K562 (cell line): ENCODE data around the gene CMIP. TPM values are rescaled to one million over a fixed set of nuclear protein-coding genes. Genes with fewer than 3 reads are reported as not detected.

Source experiments
- CBX1 ChIP-seq: sonication (generic); IDR thresholded peaks from 2 replicates; pipeline ENCODE4 v1.6.1; 2016; ENCODE audit warnings: antibody characterized with exemption, low read depth, mild to moderate bottlenecking
- CBX8 ChIP-seq: fragments of 200-600 bp; sonication (generic); IDR thresholded peaks from 2 replicates; pipeline ENCODE4 v1.6.1; 2012; ENCODE audit warnings: borderline replicate concordance, mixed run types, low read depth, mild to moderate bottlenecking, moderate library complexity, mixed read lengths, low read length, control low read depth, inconsistent platforms; ENCODE audit not compliant: poor library complexity, severe bottlenecking; ENCODE audit errors: extremely low read depth
- ELF1 ChIP-seq: fragments of 200-800 bp; sonication (Bioruptor generic); IDR thresholded peaks from 2 replicates; pipeline ENCODE4 v1.6.1; 2016; ENCODE audit warnings: missing genetic modification characterization, missing compliant biosample characterization
- ESRRA ChIP-seq: fragments of 450-650 bp; IDR thresholded peaks from 2 replicates; pipeline ENCODE4 v1.6.1; 2014; ENCODE audit warnings: low read depth, mild to moderate bottlenecking, moderate library complexity, borderline replicate concordance
- EWSR1 ChIP-seq: fragments of 450-650 bp; IDR thresholded peaks from 2 replicates; pipeline ENCODE4 v1.6.1; 2018; ENCODE audit warnings: borderline replicate concordance, mild to moderate bottlenecking, low read depth, moderate library complexity; ENCODE audit not compliant: partially characterized antibody
- EZH2 ChIP-seq: IDR thresholded peaks from 2 replicates; pipeline ENCODE4 v1.6.1; 2012; ENCODE audit warnings: low read depth, mild to moderate bottlenecking, inconsistent platforms, low read length, borderline replicate concordance
- FOXA1 ChIP-seq: fragments of 450-650 bp; IDR thresholded peaks from 2 replicates; pipeline ENCODE4 v1.6.1; 2016; ENCODE audit warnings: mild to moderate bottlenecking, borderline replicate concordance
- KDM4B ChIP-seq, 2 experiments: fragments of 450-650 bp in 1 of 2; sonication (generic) in 1 of 2; IDR thresholded peaks; 2 replicates each; pipeline ENCODE4 v1.6.1; 2016 to 2017; ENCODE audit warnings: borderline replicate concordance in 2 of 2, antibody characterized with exemption in 1 of 2, low read depth in 1 of 2, mild to moderate bottlenecking in 1 of 2
- KDM5B ChIP-seq: fragments of 200-600 bp; sonication (generic); IDR thresholded peaks from 2 replicates; pipeline ENCODE4 v1.6.1; 2012; ENCODE audit warnings: low read depth, mild to moderate bottlenecking, moderate library complexity, low read length, control low read depth, inconsistent platforms; ENCODE audit not compliant: insufficient replicate concordance
- NRF1 ChIP-seq, 2 experiments: fragments of 450-650 bp; IDR thresholded peaks in 1 of 2; conservative IDR thresholded peaks in 1 of 2; 2 replicates each; pipeline ENCODE4 v1.6.1; 2014; ENCODE audit warnings: mild to moderate bottlenecking in 2 of 2
- POLR2AphosphoS5 ChIP-seq: IDR thresholded peaks from 2 replicates; pipeline ENCODE4 v1.6.1; 2011; ENCODE audit warnings: mild to moderate bottlenecking, low read depth, low read length, moderate library complexity; ENCODE audit not compliant: control insufficient read depth, insufficient read depth
- POLR2B ChIP-seq: fragments of 450-650 bp; IDR thresholded peaks from 2 replicates; pipeline ENCODE4 v1.6.1; 2018; ENCODE audit warnings: low read depth; ENCODE audit not compliant: partially characterized antibody
- SETDB1 ChIP-seq: IDR thresholded peaks from one replicate; pipeline ENCODE4 v1.6.1; 2012; ENCODE audit warnings: low read length, control low read depth, inconsistent platforms
- SMARCA5 ChIP-seq: fragments of 450-650 bp; IDR thresholded peaks from 2 replicates; pipeline ENCODE4 v1.6.1; 2016
- TBP ChIP-seq: optimal IDR thresholded peaks from 2 replicates; pipeline ENCODE3; 2011; ENCODE audit warnings: low read depth, low read length, improper control_type of control experiment
- TRIM28 ChIP-seq: fragments of 450-650 bp; IDR thresholded peaks from 2 replicates; pipeline ENCODE4 v1.6.1; 2017
- U2AF2 ChIP-seq: fragments of 200-400 bp; formaldehyde crosslinking; optimal IDR thresholded peaks from 2 replicates; pipeline ENCODE3; 2017; ENCODE audit warnings: low read depth, mild to moderate bottlenecking, low read length
- ZBED1 ChIP-seq: IDR thresholded peaks from 2 replicates; pipeline ENCODE4 v1.6.1; 2014
- ZEB2 ChIP-seq: fragments of 450-650 bp; IDR thresholded peaks from 2 replicates; pipeline ENCODE4 v1.6.1; 2016
- ZFP30 ChIP-seq: fragments of 250-450 bp; sonication (Bioruptor Pico); IDR thresholded peaks from 2 replicates; pipeline ENCODE4 v1.8.0; 2022; ENCODE audit warnings: moderate library complexity, mild to moderate bottlenecking, inconsistent platforms, borderline replicate concordance
- polyA plus RNA-seq, 8 experiments: library from polyadenylated mRNA; depleted of rRNA in 4 of 8; stranded (reverse) in 5 of 8; unstranded in 3 of 8; fragments of >200 nt; fragmentation: Nextera tagmentation in 2 of 8; fragmentation: Illumina TruSeq in 1 of 8; extraction: Ambion mirVana in 2 of 8; extraction: Trizol in 1 of 8; gene quantifications; 2 replicates each; pipeline versions ENCODE4 v1.2.1 to v1.2.3, GENCODE V29; 2011 to 2014; ENCODE audit warnings: inconsistent platforms in 1 of 8, missing spikeins in 1 of 8
- total RNA-seq, 7 experiments: library from RNA; depleted of rRNA in 6 of 7; stranded (reverse); fragments of >200 nt in 6 of 7; fragmentation: Illumina TruSeq in 2 of 7; extraction: Trizol in 2 of 7; gene quantifications; 2 replicates each; pipeline versions ENCODE4 v1.2.1 to v1.2.3, GENCODE V29; 2011 to 2021; ENCODE audit warnings: low replicate concordance in 1 of 7
- TF ChIP-seq, protein P1 (sequence below): fragments of 450-650 bp; IDR thresholded peaks from 2 replicates; pipeline ENCODE4 v1.6.1; 2016
- TF ChIP-seq, protein P2 (sequence below): IDR thresholded peaks from 3 replicates; pipeline ENCODE4 v1.6.1; 2011; ENCODE audit warnings: borderline replicate concordance, mild to moderate bottlenecking; ENCODE audit not compliant: insufficient read length, insufficient read depth
- TF ChIP-seq, protein P3 (sequence below): sonication (generic); formaldehyde crosslinking; IDR thresholded peaks from 2 replicates; pipeline ENCODE4 v1.8.0; 2022; ENCODE audit warnings: mild to moderate bottlenecking, missing genetic modification reagents
- TF ChIP-seq, protein P4 (sequence below): sonication (generic); formaldehyde crosslinking; IDR thresholded peaks from 2 replicates; pipeline ENCODE4 v1.8.1; 2023; ENCODE audit warnings: mild to moderate bottlenecking, missing genetic modification reagents, moderate library complexity

The CMIP gene
- total and polyA plus RNA-seq, 9 of the 15 experiments (the other 6 are each of a cell fraction or from before 2014, with no cell fraction given) = 0.94 to 82.5 (median 10.3) TPM

DNA sequence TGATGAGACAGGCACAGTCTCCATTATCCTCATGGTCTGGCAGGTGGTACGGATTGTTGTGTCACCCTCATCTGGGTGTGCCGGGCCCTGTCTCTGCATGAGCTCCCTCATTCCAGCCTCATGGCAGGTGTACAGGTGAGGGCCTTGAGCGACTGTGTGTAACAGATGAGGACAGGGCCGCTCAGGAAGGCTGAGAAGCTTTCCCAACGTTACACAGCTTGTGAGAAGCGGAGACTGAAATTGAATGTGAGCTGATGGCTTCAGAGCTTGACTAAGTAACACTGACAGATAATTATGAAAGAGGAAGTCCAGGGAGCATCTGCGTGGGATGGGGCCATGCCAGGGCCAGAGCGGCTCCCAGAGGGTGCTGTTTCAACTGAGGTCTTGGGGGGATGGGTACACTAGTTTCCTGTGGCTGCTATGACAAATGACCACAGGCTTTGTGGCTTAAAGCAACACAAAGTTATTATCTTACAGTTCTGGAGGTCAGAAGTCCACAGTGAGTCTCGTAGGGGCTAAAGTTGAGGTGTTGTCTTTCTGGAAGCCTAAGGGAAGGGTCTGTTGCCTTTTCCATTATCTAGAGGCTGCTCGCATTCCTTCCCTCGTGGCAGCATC is 36.7 kb downstream of the CMIP start (continued):
- TF ChIP-seq EWSR1 = no peak
- TF ChIP-seq POLR2AphosphoS5 = peak; percentile 58; the same call in 1 of the 2 replicates
- no peak for TF ChIP-seq SETDB1
- peak; percentile 86; the same call in 1 of the 2 replicates for TF ChIP-seq ZEB2
- TF ChIP-seq, protein P1, sequence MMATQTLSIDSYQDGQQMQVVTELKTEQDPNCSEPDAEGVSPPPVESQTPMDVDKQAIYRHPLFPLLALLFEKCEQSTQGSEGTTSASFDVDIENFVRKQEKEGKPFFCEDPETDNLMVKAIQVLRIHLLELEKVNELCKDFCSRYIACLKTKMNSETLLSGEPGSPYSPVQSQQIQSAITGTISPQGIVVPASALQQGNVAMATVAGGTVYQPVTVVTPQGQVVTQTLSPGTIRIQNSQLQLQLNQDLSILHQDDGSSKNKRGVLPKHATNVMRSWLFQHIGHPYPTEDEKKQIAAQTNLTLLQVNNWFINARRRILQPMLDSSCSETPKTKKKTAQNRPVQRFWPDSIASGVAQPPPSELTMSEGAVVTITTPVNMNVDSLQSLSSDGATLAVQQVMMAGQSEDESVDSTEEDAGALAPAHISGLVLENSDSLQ = peak; percentile 72
- TF ChIP-seq ELF1 = no peak
- TF ChIP-seq TRIM28 = no peak
- TF ChIP-seq ESRRA = peak; percentile 82; the same call in 1 of the 2 replicates
- TF ChIP-seq ZBED1 = no peak
- no peak for TF ChIP-seq U2AF2
- TF ChIP-seq KDM5B = no peak
- TF ChIP-seq, protein P2, sequence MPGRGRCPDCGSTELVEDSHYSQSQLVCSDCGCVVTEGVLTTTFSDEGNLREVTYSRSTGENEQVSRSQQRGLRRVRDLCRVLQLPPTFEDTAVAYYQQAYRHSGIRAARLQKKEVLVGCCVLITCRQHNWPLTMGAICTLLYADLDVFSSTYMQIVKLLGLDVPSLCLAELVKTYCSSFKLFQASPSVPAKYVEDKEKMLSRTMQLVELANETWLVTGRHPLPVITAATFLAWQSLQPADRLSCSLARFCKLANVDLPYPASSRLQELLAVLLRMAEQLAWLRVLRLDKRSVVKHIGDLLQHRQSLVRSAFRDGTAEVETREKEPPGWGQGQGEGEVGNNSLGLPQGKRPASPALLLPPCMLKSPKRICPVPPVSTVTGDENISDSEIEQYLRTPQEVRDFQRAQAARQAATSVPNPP = no peak
- TF ChIP-seq FOXA1 = no peak
- peak; percentile 61 to 70; a peak in 3 of 4 replicates for TF ChIP-seq NRF1 (conservative IDR thresholded peaks at IDR 0.05 in 1 of 2, IDR thresholded peaks at IDR 0.05 in 1 of 2)
- TF ChIP-seq, protein P3, sequence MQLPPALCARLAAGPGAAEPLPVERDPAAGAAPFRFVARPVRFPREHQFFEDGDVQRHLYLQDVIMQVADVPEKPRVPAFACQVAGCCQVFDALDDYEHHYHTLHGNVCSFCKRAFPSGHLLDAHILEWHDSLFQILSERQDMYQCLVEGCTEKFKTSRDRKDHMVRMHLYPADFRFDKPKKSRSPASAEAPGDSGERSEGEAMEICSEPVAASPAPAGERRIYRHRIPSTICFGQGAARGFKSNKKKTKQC (CRISPR knock-in tag) = 0 out of 2 replicates have a peak, but pooled peaks have one; percentile 9
- TF ChIP-seq SMARCA5 = no peak
- TF ChIP-seq ZFP30 (CRISPR knock-in tag) = no peak
- TF ChIP-seq, protein P4, sequence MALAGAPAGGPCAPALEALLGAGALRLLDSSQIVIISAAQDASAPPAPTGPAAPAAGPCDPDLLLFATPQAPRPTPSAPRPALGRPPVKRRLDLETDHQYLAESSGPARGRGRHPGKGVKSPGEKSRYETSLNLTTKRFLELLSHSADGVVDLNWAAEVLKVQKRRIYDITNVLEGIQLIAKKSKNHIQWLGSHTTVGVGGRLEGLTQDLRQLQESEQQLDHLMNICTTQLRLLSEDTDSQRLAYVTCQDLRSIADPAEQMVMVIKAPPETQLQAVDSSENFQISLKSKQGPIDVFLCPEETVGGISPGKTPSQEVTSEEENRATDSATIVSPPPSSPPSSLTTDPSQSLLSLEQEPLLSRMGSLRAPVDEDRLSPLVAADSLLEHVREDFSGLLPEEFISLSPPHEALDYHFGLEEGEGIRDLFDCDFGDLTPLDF (CRISPR knock-in tag) = 0 out of 2 replicates have a peak, but pooled peaks have one; percentile 60
- peak in 1 of 2 experiments; percentile 85; a peak in 1 of 4 replicates for TF ChIP-seq KDM4B (IDR thresholded peaks at IDR 0.05; ENCODE audit: borderline replicate concordance in 2 of 2, low read depth in 1 of 2)
- TF ChIP-seq POLR2B = no peak
- peak; percentile 80; the same call in 1 of the 2 replicates for TF ChIP-seq CBX1
- TF ChIP-seq EZH2 = no peak
- TF ChIP-seq TBP = no peak
- no peak for TF ChIP-seq CBX8
